WTC11 (cell line): Measurements from ENCODE around the gene SYT13. TPM values are rescaled to one million over a fixed set of nuclear protein-coding genes. Genes with fewer than 3 reads are reported as not detected.

Source experiments
- ATAC-seq: fragments of 200-7000 bp; cut with Tn5 transposase; 2 replicates; pipeline ENCODE4 v1.10.0; 2021; ENCODE audit warnings: mild to moderate bottlenecking, moderate library complexity
- CTCF ChIA-PET: fragments of 300-600 bp; sonication (Branson Sonifier 250); formaldehyde crosslinking; loops from one replicate; lab custom pipeline; 2021; ENCODE audit warnings: antibody characterized with exemption; lab: Charles Lee
- POLR2A ChIA-PET: fragments of 350-600 bp; sonication (Branson Sonifier 250); formaldehyde crosslinking; loops from one replicate; lab custom pipeline; 2021; ENCODE audit warnings: antibody characterized with exemption; lab: Charles Lee
- DNase-seq: peaks from one replicate; pipeline ENCODE4 v3.0.0; 2021; ENCODE audit warnings: low spot score
- H3K27ac Mint-ChIP-seq: 2 replicates; pipeline ENCODE4 v1.8.0; 2021; ENCODE audit warnings: mixed read lengths
- H3K27me3 Mint-ChIP-seq: 2 replicates; pipeline ENCODE4 v1.8.0; 2021; ENCODE audit warnings: low read depth, mild to moderate bottlenecking, moderate library complexity, mixed read lengths
- H3K36me3 Mint-ChIP-seq: 2 replicates; pipeline ENCODE4 v1.8.0; 2021; ENCODE audit warnings: mixed read lengths
- H3K4me1 Mint-ChIP-seq: 2 replicates; pipeline ENCODE4 v1.8.0; 2022; ENCODE audit warnings: mixed read lengths
- H3K4me3 Mint-ChIP-seq: 2 replicates; pipeline ENCODE4 v1.8.0; 2021; ENCODE audit warnings: mild to moderate bottlenecking, moderate library complexity, mixed read lengths
- H3K9me3 Mint-ChIP-seq: 2 replicates; pipeline ENCODE4 v1.8.0; 2021; ENCODE audit warnings: mixed read lengths
- CREM ChIP-seq: sonication (generic); formaldehyde crosslinking; IDR thresholded peaks from 2 replicates; pipeline ENCODE4 v1.8.1; 2022; ENCODE audit warnings: mild to moderate bottlenecking, missing genetic modification reagents, moderate library complexity
- ETV6 ChIP-seq: sonication (generic); formaldehyde crosslinking; IDR thresholded peaks from 2 replicates; pipeline ENCODE4 v1.8.1; 2022; ENCODE audit warnings: mild to moderate bottlenecking, missing genetic modification reagents
- JAZF1 ChIP-seq: fragments of 250-450 bp; sonication (Bioruptor Pico); IDR thresholded peaks from 2 replicates; pipeline ENCODE4 v1.9.0; 2021; ENCODE audit warnings: moderate library complexity, mild to moderate bottlenecking, inconsistent platforms
- NFATC4 ChIP-seq: fragments of 250-450 bp; sonication (Bioruptor Pico); IDR thresholded peaks from 2 replicates; pipeline ENCODE4 v1.9.0; 2021; ENCODE audit warnings: mild to moderate bottlenecking
- NFE2L1 ChIP-seq: sonication (generic); formaldehyde crosslinking; IDR thresholded peaks from 2 replicates; pipeline ENCODE4 v1.8.1; 2023; ENCODE audit warnings: missing genetic modification reagents
- RELA ChIP-seq: sonication (generic); formaldehyde crosslinking; IDR thresholded peaks from 2 replicates; pipeline ENCODE4 v1.8.1; 2022; ENCODE audit warnings: missing genetic modification reagents, mild to moderate bottlenecking, borderline replicate concordance
- ZBTB21 ChIP-seq: sonication (generic); formaldehyde crosslinking; IDR thresholded peaks from 2 replicates; pipeline ENCODE4 v1.8.1; 2023; ENCODE audit warnings: mild to moderate bottlenecking, missing genetic modification reagents, borderline replicate concordance
- total RNA-seq: library from RNA; stranded (reverse); gene quantifications from 3 replicates; pipeline ENCODE4 v1.2.3, GENCODE V29; 2021
- TF ChIP-seq, protein P1 (sequence below): fragments of 200-600 bp; IDR thresholded peaks from 2 replicates; pipeline ENCODE4 v1.8.0; 2022; ENCODE audit warnings: antibody characterized with exemption
- TF ChIP-seq, protein P2 (sequence below): sonication (generic); formaldehyde crosslinking; IDR thresholded peaks from 2 replicates; pipeline ENCODE4 v1.8.1; 2022; ENCODE audit warnings: low read depth, missing genetic modification reagents, borderline replicate concordance
- TF ChIP-seq, protein P3 (sequence below): fragments of 250-450 bp; sonication (Bioruptor Pico); conservative IDR thresholded peaks from 2 replicates; pipeline ENCODE4 v1.9.0; 2021; ENCODE audit warnings: mild to moderate bottlenecking
- TF ChIP-seq, protein P4 (sequence below): sonication (generic); formaldehyde crosslinking; IDR thresholded peaks from 2 replicates; pipeline ENCODE4 v1.8.1; 2023; ENCODE audit warnings: mild to moderate bottlenecking, missing genetic modification reagents
- TF ChIP-seq, protein P5 (sequence below): sonication (generic); formaldehyde crosslinking; conservative IDR thresholded peaks from 2 replicates; pipeline ENCODE4 v1.8.1; 2023; ENCODE audit warnings: mild to moderate bottlenecking, low read depth, missing genetic modification reagents, moderate library complexity

The SYT13 gene
- total RNA-seq, 1 experiment from 2014 or later, result 10.8 TPM

DNA sequence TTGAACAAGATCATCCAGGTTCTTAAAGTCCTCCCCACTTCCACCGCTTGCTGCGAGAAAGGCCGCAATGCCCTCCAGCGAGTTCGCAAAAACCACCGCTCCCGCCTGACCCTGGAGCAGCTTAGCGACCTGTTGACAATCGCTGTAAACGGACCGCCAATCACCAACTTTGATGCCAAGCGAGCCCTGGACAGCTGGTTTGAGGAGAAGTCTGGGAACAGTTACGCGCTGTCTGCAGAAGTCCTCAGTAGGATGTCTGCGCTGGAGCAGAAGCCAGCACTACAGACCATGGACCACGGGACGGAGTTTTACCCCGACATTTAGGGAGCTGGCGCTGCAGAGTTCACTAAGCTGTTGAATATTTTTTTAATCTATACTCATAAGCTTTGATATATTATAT is 58.3 kb downstream of the SYT13 start (continued):
- TF ChIP-seq ZBTB21 (CRISPR knock-in tag), result no peak
- no peak for TF ChIP-seq ETV6
- TF ChIP-seq, protein P1, sequence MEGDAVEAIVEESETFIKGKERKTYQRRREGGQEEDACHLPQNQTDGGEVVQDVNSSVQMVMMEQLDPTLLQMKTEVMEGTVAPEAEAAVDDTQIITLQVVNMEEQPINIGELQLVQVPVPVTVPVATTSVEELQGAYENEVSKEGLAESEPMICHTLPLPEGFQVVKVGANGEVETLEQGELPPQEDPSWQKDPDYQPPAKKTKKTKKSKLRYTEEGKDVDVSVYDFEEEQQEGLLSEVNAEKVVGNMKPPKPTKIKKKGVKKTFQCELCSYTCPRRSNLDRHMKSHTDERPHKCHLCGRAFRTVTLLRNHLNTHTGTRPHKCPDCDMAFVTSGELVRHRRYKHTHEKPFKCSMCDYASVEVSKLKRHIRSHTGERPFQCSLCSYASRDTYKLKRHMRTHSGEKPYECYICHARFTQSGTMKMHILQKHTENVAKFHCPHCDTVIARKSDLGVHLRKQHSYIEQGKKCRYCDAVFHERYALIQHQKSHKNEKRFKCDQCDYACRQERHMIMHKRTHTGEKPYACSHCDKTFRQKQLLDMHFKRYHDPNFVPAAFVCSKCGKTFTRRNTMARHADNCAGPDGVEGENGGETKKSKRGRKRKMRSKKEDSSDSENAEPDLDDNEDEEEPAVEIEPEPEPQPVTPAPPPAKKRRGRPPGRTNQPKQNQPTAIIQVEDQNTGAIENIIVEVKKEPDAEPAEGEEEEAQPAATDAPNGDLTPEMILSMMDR, result no peak
- TF ChIP-seq, protein P2, sequence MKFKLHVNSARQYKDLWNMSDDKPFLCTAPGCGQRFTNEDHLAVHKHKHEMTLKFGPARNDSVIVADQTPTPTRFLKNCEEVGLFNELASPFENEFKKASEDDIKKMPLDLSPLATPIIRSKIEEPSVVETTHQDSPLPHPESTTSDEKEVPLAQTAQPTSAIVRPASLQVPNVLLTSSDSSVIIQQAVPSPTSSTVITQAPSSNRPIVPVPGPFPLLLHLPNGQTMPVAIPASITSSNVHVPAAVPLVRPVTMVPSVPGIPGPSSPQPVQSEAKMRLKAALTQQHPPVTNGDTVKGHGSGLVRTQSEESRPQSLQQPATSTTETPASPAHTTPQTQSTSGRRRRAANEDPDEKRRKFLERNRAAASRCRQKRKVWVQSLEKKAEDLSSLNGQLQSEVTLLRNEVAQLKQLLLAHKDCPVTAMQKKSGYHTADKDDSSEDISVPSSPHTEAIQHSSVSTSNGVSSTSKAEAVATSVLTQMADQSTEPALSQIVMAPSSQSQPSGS (CRISPR knock-in tag), result no peak
- TF ChIP-seq, all 79 proteins: peak for 0

DNA sequence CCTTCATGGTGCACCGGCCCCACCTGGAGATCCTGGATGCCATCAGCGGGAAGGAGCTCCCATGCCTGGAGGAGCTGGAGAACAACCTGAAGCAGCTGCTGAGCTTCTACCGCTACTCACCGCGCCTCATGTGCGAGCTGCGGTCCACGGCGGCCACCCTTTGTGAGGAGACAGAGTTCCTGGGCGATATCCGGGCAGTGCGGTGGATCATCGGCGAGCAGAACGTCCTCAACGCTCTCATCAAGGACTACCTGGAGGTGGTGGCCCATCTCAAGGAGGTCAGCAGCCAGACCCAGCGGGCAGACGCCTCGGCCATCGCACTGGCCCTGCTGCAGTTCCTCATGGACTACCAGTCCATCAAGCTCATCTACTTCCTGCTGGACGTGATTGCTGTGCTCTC is 59.2 kb downstream of the SYT13 start:
- no peaks in the 10 kb centered on the region for H3K27me3 Mint-ChIP-seq
- H3K27ac Mint-ChIP-seq, result no peak overlapping the region
- CTCF ChIA-PET, result interaction anchor here (1.2 to 2.4 kb wide), 3 partner anchors 14 to 116 kb away, joined by 3 to 12 read pairs (median 10); partner anchors contain the start of gene SYT13
- no peak overlapping the region for H3K4me3 Mint-ChIP-seq
- H3K4me1 Mint-ChIP-seq, result no peaks in the 10 kb centered on the region
- H3K9me3 Mint-ChIP-seq, result no peaks in the 10 kb centered on the region
- TF ChIP-seq JAZF1 (CRISPR knock-in tag), result no peak
- no peak for TF ChIP-seq RELA (CRISPR knock-in tag)
- TF ChIP-seq, protein P3, sequence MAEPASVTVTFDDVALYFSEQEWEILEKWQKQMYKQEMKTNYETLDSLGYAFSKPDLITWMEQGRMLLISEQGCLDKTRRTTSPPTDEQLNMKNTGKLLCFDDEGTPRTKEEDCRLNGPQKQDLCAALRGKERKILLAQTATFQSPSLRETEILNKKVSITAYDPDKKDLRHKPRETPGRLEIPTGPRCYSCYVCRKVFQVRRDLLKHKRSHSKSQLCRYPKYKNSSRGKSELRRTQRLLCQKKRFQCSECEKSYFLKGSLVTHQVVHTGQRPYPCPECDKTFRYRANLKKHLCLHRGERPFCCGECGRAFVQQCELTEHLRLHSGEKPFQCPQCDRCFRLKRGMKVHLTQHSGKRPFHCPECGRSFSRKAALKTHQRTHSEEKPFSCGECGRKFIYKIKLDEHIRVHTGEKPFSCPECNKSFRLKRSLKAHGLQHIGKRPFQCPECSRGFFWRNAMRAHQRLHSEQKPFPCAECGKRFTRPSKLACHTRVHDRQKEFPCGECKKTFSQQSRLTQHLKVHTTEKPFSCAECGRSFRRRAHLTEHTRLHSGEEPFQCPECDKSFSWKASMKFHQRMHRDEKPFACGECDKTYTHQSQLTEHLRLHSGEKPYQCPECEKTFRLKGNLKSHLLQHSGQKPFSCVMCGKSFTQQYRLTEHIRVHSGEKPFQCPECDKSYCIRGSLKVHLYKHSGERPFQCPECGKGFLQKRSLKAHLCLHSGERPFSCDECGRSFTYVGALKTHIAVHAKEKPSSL, result no peak
- TF ChIP-seq NFE2L1 (CRISPR knock-in tag), result no peak
- TF ChIP-seq, protein P4, sequence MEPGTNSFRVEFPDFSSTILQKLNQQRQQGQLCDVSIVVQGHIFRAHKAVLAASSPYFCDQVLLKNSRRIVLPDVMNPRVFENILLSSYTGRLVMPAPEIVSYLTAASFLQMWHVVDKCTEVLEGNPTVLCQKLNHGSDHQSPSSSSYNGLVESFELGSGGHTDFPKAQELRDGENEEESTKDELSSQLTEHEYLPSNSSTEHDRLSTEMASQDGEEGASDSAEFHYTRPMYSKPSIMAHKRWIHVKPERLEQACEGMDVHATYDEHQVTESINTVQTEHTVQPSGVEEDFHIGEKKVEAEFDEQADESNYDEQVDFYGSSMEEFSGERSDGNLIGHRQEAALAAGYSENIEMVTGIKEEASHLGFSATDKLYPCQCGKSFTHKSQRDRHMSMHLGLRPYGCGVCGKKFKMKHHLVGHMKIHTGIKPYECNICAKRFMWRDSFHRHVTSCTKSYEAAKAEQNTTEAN (CRISPR knock-in tag), result no peak
- TF ChIP-seq NFATC4 (CRISPR knock-in tag), result no peak
- TF ChIP-seq CREM (CRISPR knock-in tag), result no peak
- TF ChIP-seq, protein P5, sequence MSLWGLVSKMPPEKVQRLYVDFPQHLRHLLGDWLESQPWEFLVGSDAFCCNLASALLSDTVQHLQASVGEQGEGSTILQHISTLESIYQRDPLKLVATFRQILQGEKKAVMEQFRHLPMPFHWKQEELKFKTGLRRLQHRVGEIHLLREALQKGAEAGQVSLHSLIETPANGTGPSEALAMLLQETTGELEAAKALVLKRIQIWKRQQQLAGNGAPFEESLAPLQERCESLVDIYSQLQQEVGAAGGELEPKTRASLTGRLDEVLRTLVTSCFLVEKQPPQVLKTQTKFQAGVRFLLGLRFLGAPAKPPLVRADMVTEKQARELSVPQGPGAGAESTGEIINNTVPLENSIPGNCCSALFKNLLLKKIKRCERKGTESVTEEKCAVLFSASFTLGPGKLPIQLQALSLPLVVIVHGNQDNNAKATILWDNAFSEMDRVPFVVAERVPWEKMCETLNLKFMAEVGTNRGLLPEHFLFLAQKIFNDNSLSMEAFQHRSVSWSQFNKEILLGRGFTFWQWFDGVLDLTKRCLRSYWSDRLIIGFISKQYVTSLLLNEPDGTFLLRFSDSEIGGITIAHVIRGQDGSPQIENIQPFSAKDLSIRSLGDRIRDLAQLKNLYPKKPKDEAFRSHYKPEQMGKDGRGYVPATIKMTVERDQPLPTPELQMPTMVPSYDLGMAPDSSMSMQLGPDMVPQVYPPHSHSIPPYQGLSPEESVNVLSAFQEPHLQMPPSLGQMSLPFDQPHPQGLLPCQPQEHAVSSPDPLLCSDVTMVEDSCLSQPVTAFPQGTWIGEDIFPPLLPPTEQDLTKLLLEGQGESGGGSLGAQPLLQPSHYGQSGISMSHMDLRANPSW (CRISPR knock-in tag), result no peak
- TF ChIP-seq, all 79 proteins: peak for 0
- DNase-seq, result no peak
- H3K36me3 Mint-ChIP-seq, result peaks cover 23% of the 10 kb centered on the region
- ATAC-seq, result no peak
- POLR2A ChIA-PET, result no interaction called here
